Gastroesophageal sphincter (tissue), 3 donors: ENCODE results near the gene CELA2A.

ENCODE experiments used
- POLR2AphosphoS5 ChIP-seq: sonication (generic); formaldehyde crosslinking; IDR thresholded peaks from one replicate; pipeline ENCODE4 v1.6.1; 2017; ENCODE audit warnings: antibody characterized with exemption
- TF ChIP-seq, protein P1 (sequence below), 4 experiments: fragments of 200-600 bp in 2 of 4; fragments of 450-650 bp in 2 of 4; sonication (generic) in 1 of 4; IDR thresholded peaks; one replicate each; pipeline ENCODE4 v1.5.1; 2017 to 2019; ENCODE audit warnings: antibody characterized with exemption in 4 of 4, mild to moderate bottlenecking in 2 of 4, moderate library complexity in 2 of 4

DNA sequence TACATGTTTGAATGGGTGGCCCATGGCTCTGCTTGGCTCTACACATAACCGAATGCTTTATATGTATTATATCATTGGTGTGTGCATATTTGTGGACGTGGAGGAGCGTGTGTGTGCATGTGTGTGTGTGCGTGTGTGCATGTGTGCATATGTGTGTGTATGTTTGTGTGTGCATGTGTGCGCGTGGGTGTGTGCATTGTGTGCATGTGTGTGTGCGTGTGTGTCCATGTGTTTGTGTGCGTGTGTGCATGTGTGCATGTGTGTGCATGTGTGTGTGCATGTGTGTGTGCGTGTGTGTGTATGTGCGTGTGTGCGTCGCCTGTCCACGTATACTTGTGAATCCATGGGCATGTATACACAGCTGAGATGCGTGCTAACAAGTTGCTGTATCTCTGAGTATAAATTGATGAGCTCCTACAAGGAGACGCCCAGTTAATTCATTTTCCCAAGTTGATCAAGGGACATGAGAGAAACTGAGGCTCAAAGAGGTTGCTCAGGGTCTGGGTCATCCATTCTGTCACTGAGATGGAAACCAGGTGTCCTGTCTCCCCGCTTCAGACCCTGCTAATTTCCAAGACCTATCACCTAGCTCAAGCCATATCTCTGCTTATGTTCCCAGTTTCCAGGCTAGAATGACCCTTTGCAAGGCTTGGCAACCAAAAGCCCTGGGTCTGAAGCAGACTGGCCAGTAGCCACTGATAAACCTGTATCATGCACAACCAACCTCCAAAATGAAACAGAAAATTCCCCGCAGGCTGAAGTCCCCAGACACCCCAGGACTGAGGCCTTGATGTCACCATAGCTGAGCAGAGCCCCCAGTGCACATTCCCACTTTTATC is 21.1 kb upstream of the CELA2A start:
- TF ChIP-seq POLR2AphosphoS5, result no peak
- TF ChIP-seq, protein P1, sequence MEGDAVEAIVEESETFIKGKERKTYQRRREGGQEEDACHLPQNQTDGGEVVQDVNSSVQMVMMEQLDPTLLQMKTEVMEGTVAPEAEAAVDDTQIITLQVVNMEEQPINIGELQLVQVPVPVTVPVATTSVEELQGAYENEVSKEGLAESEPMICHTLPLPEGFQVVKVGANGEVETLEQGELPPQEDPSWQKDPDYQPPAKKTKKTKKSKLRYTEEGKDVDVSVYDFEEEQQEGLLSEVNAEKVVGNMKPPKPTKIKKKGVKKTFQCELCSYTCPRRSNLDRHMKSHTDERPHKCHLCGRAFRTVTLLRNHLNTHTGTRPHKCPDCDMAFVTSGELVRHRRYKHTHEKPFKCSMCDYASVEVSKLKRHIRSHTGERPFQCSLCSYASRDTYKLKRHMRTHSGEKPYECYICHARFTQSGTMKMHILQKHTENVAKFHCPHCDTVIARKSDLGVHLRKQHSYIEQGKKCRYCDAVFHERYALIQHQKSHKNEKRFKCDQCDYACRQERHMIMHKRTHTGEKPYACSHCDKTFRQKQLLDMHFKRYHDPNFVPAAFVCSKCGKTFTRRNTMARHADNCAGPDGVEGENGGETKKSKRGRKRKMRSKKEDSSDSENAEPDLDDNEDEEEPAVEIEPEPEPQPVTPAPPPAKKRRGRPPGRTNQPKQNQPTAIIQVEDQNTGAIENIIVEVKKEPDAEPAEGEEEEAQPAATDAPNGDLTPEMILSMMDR (IDR thresholded peaks at IDR 0.05), result no peak
